GM21786 (cell line): Measurements from ENCODE around the gene ZNF775.

ENCODE experiments used
- ATAC-seq: cut with Tn5 transposase; IDR thresholded peaks from one replicate; pipeline ENCODE4 v1.9.1; 2021; ENCODE audit not compliant: unreplicated experiment

Gene ZNF775

GRCh38 chr7:150434240-150434639 lies 55.1 kb downstream of the ZNF775 start:
- no peak for ATAC-seq

- ATAC-seq = no peak
Measured at GRCh38 chr7:150435047-150435389, 55.9 kb downstream of the ZNF775 start.

- ATAC-seq = peak; percentile 91
Measured at GRCh38 chr7:150435390-150436073, 56.4 kb downstream of the ZNF775 start.

GRCh38 chr7:150439967-150440366 lies 60.8 kb downstream of the ZNF775 start:
- ATAC-seq = no peak

GRCh38 chr7:150441524-150441923 lies 62.4 kb downstream of the ZNF775 start:
- no peak for ATAC-seq

GRCh38 chr7:150442811-150443210 lies 63.7 kb downstream of the ZNF775 start:
- no peak for ATAC-seq

- ATAC-seq = no peak
Measured at GRCh38 chr7:150443793-150444540, 64.8 kb downstream of the ZNF775 start.

GRCh38 chr7:150444674-150445365 lies 65.7 kb downstream of the ZNF775 start:
- no peak for ATAC-seq

GRCh38 chr7:150446288-150446938 lies 67.3 kb downstream of the ZNF775 start:
- ATAC-seq = no peak
